HG03432 (cell line): ENCODE results near the gene ARL3.
"Not testable (repeated sequence)": the region's sequence is repeated elsewhere in the genome, so short reads cannot be mapped to it uniquely, and the experiment has no call there.

Experiments
- ATAC-seq: cut with Tn5 transposase; IDR thresholded peaks from one replicate; pipeline ENCODE4 v1.9.1; 2021; ENCODE audit warnings: mild to moderate bottlenecking, moderate library complexity; ENCODE audit not compliant: unreplicated experiment

ARL3 gene

DNA sequence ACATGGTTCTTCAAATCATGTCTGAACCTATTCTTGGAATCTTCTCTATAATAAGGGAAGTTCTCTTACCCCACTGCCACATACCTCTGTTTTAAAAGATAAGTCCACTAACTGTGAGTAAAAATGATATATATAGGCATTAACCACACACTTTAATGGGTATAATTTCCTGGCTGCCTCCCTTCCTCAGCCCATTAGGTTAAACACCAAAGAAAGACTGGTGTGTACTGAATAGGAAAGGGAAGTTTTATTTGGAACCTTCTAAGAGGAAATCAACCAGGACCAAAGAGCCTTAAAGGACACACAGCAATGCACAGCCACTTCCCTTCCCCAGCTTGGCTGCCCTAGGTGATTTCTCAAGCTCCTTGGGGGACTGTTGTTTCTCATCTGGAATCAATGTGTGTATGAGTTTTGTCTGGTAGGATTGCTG lies 24.5 kb upstream of the ARL3 start:
- ATAC-seq, result no peak

DNA sequence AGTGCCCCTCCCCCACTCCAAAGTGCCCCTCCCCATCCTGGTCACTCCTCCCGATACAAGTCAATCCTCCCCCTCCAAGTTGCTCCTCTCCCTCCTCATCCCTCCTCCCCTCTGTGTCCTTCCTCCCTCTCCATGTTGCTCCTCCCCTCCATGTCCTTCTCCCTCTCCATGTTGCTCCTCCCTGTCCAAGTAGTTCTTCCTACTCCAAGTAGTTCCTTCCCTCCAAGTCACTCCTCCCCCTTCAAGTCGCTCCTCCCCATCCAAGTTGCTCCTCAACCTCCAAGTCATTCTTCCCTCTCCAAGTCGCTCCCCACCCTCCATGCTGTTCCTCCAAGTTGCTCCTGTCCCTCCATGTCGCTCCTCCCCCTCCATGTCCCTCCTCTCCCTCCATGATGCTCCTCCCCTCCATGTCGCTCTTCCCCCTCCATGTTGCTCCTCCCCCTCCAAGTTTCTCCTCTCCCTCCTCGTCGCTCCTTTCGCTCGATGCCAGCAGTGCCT lies 20.9 kb upstream of the ARL3 start:
- ATAC-seq, result no peak

DNA sequence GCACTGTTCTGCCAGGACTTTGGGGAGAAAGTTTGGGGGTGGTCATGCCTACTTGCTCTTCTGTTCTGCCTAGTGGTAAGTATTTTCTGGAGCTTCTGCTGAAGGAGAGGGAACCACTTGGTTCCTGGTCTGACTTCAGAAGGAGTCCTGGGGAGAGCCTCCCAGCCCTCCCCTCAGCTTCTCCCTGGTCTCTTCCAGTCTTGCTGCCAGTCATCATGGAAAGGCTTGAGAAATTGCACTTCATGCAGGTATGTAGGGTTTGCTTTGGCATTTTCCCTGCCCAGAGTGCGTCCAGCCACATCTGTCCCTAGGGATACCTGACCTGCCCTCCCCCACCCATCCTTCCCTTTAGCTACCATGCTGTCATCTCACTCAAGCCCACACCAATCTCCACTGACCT lies 18.5 kb upstream of the ARL3 start:
- ATAC-seq, result no peak

DNA sequence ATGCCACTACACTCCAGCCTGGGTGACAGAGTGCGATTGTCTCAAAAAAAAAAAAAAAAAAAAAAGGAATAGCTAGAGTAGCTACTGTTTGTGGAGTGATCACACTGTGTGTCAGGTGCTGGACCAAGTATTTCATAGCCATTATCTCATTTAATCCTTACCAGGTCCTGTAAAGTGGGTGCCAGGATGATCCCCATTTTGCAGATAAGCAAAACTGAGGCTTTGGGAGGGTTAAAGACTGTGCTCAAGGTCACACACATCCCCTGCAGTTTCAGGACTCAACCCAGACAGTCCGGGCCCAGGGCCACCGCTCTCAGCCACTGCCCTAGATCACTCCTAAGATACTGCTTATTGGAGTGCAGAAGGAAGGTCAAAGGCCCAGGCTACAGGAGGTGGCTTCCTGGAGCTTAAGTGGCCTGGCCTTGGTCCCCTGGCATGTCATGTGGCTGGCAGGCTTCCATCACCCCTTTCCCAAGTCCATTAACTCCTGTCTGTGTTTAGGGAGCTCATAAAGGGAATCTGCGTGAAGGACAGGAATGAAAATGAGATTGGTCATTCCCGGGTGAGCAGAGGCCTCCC lies 17.1 kb upstream of the ARL3 start:
- ATAC-seq, result no peak

DNA sequence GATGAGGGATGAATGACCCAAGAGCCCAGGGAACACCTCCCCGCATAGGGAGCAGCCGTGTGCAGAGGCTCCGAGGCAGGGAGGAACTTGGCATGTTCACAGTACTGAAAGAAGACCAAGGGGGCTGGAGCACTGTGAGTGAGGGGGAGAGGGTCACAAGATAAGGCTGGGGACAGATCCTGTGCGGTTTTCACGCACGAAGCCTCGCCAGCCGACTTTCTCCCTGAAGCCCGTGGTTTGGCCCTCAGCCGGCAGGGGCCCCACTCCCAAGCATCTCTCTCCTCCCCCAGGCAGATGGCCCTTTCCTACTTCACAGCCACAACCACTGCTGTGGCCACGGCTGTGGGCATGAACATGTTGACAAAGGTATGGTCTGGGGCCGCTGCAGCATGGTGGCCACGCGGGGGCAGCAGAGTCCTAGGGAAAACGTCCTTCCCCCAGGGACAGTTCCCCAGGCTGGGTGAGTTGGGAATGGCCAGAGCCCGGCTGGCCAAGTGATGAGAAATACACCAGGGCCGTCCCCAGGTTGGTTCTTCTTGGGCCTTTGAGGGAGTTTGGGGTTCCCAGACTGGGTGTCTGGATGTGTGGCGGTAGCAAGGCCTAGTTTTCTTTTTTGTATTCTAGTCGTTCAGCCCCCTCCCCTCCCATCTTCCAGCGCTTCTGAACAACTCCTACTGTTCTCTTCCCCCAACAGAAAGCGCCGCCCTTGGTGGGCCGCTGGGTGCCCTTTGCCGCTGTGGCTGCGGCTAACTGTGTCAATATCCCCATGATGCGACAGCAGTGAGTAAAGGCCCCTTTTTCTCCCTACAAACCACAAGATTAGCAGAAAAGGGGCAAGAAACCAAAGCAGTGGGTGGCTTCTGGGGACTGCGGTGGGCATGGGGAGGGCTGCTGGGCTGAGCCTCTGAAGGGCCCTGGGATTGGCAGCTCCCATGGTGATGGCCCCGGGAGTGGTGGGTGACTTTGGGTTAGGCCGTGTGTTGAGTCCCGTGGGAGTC lies 15.1 kb upstream of the ARL3 start:
- ATAC-seq, result no peak

DNA sequence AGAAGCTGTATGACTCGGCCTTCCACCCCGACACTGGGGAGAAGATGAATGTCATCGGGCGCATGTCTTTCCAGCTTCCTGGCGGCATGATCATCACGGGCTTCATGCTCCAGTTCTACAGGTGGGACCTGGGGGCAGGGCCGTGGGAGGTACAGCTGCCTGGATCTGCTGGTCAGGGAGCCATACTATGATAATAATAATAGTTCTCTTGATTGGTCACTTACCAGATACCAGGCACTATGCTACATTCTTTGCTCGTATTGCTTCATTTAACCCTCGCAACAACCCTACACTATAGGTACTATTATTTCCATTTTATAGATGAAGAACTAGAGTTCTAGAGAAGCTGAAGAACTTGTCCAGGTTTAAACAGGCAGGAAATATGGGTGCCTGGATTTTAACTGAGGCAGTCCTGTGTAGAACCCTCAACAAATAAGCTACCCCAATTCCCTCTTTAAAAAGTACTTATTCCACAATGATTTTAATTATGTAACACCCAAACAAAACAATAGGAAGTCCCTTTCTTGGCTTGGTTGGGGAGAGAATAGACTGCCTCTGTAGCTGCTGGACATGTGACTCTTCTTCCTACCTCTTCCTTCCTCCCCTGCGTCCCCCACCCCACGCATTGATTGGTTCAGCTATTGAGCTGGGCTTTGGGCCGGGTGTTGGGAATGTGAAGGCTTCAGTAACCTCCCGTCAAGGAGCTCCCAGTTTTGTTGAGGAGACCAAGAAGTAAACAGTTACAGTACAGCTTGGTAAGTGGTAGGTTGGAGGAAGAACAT lies 13.0 kb upstream of the ARL3 start:
- no peak for ATAC-seq

DNA sequence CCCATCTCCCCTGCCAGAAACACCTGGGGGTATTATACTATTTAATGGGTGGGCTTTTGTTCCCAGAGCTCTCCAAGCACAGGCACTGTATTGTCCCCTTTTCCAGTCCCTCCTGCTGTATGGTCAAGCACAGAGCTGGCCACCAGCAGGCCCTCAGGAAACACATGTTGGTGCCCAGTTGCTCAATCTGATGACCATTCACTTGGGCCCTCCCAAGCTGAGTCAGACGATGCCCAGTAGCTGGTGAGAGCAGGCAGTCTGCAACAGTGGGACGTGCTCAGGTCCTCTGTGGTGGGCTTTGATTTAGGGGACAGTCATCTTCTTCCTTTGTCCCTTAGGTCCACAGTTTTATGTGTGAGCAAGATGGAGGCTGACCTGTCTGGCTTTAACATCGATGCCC lies 12.1 kb upstream of the ARL3 start:
- ATAC-seq, result no peak

DNA sequence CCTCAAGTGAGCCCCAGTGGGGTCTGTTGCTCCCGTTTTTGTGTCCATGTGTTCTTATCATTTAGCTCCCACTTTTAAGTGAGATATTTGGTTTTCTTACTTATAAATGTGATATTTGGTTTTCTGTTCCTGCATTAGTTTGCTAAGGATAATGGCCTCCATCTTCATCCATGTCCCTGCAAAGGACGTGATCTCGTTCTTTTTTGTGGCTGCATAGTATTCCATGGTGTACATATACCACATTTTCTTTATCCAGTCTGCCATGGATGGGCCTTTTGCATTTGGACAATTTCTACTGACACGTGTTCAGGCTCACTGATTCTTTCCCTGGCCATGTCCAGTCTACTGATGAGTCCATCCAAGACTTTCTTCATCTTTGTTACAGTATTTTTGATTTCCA lies 9.8 kb upstream of the ARL3 start:
- ATAC-seq, result no peak

DNA sequence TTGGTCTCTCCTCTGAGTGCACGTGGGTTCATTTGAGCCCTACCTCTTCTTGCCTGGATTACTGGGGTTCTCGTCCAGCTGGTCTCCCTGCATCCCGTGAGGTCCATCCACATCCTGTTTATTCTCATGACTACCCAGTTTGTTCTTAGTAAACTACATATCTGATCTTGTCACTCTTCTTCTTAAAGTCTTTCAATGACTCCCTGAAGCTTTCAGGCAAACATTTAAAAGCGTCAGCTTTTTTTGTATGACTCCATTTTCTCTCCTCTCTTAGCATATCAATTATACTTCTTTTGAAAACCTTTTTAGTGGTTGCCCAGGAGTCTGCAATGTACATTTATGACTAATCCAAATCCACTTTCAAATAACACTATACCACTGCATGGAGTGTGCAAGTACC lies 7.8 kb upstream of the ARL3 start:
- no peak for ATAC-seq

DNA sequence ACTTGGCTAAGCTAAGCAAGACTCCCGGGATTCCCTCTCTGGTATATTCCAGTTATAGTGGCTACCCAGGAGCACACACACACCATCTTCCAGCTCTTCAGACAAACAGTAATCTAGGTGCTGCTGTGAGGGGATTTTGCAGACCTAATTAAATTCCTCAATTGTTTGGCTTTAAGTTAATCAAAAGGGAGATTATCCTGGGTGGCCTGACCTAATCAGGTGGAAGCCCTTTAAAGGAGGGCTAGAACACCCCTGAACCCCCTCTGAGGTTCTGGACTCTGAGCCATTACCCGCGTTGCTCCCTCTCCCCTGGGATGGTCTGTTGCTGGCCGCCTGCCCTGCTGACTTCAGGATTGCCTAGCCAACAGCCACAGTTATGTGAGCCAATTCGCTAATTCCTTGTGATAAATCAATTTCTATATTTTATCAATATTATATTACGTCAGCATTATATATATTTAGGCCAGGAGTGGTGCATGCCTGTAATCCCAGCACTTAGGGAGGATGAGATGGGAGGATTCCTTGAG lies 6.6 kb upstream of the ARL3 start:
- ATAC-seq, result no peak

DNA sequence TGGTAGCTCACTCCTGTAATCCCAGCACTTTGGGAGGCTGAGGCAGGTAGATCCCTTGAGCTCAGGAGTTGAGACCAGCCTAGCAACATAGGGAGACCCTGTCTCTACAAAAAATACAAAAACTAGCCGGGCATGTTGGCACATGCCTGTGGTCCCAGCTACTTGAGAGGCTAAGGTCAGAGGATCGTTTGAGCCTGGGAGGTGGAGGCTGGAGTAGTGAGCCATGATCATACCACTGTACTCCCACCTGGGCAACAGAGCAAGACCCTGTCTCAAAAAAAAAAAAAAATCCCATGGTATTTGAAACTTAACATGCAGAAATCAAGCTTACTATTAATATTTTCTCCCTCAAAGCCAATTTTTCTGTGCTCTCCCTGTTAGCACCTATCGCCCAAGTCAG lies 6.1 kb upstream of the ARL3 start:
- no peak for ATAC-seq

DNA sequence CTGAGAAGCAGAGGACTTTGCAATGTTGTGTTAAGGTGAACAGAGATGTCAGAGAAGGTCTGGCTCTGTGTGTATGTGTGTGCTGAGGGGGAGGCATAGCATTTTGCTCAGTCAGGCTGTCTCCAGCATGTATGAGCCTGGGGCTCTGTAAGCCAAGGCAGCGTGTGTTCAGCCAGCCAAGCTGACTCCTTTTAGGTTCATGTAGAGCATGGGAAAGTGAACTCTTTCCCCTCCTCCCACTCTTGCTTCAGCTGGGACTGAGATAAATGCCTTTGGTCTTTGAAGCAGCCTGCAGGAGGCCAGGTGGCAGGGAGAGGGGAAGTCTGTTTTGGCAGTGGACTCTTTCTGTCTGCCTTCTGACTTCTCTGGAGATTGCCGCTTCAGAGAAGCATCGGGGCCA lies 4.0 kb upstream of the ARL3 start:
- ATAC-seq, result no peak

DNA sequence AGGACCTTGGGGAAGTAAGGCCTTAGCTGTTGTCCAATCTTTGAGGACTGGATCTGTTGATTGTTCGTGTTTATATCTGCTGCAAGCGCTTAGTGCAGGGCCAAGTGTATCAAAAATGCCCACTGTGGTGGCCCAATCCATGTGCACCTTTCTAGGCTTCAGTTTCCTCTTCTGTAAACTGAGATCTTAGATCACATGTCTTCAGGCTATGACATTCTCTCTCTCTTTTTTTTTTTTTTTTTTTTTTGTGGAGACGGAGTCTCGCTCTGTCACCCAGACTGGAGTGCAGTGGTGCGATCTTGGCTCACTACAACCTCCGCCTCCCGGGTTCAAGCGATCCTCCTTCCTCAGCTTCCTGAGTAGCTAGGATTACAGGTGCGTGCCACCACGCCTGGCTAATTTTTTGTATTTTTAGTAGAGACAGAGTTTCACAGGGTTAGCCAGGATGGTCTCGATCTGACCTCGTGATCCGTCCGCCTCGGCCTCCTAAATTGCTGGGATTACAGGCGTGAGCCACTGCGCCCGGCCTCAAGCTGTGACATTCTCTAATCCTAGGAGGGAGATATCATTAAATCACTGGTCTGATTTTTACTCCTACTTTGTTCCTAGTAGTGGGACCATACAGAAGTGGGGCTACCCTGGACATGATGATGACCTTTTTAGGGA lies 2.8 kb upstream of the ARL3 start:
- not testable (repeated sequence) for ATAC-seq

DNA sequence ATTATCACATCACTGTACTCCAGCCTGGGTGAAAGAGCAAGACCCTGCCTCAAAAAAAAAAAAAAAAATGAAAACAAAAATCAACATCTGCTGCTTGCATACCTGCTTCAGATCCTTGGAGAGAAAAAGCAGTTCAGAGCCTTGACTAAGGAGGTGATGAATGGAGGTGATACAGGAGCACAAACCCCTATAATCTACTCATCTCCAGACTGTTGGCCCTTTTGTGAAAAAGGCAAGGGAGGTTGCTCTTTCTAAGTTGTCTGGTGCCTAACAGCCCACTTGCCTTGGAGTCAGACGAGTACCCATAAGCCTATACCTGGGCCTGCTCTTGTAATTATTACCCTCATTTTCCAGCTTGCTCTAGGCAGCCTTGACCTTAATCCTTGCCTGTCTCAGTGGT lies 1.7 kb upstream of the ARL3 start:
- no peak for ATAC-seq

DNA sequence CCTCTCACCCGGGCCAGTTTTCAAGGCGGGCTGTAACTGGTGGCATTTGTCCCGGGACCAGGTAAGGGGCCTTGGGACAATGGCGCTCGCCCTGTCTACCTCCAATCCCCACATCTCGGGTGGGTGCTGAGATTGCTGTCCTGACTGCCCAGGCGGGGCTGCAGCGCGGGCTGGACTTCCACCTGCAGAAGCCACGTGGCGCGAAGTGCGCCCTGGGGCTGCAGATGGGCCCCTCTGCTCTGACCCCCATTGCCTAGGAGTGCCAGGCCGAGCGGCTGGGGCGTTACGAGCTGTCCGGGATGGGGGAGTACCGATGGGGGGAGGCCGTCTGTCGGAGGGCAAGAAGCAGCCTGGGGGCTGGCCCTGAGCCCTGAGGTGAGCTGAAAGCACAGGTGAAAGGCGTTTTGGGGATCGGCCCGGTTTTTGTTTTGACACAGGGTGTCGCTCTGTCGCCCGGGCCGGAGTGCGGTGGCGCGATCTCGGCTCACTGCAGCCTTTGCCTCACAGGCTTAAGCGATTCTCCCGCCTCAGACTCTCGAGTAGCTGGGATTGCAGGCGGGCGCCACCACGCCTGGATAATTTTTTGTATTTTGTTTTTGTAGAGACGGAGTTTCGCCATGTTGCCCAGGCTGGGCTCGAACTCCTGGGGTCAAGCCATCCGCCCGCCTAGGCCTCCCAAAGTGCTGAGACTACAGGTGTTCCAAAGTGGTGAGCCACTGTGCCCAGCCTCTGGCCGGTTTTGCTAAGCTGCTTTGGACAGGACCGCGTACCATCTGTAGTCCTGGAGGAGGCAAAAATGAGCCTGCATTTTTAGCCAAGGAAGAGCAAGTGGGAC lies 641 bp upstream of the ARL3 start, which contains the start of gene SFXN2:
Gene SFXN2, plus strand, starts transcription at position 16 of the 835 bp plus-strand sequence. CDS start 12,001 bp downstream, outside the sequence.
- ATAC-seq, result peak; percentile 24

DNA sequence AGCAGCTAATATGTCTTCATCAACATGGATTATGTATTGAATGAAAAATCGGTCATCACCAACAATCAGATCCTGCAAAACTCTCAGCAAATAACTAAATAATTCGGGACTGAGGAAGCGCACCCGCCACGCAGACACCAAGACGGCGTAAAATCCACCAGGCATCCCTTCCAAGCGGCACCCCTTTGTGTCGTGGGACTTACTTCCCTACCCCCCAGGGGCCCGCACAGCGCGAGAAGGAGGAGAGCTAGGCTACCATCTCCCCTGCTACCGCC lies 721 bp downstream of the ARL3 start:
- ATAC-seq, result no peak

DNA sequence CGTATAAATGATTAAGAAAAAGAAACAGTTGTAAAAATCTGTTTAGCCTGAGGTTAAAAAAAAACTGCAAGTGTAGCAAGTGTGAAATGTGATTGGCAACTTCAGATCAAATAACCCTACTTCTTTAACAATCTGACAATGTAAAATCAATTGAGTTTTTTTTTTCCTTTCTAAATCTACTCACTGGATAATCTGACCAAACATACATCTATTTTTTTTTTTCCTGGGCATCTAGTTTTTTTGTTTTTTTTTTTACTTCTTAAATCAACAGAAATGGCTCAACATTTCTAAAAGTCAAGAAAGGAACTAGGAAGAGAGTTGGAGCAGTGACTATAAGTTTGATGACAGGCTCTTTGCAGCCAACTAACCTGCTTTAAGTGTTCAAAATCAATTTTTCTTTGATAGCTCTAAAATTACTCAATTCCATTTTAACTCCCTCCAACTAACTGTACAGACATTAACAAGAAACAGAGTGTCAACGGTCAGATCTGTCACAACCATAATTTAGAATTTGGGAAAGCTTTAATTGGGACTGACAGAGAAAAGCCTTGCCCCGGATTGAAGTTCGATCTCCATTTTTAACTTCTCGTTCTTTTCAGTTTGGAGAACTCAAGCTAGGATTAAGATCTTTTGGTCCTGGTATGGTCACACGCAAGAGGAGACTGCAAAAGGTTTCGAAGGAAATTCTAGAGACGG lies 1.2 kb downstream of the ARL3 start:
- no peak for ATAC-seq

DNA sequence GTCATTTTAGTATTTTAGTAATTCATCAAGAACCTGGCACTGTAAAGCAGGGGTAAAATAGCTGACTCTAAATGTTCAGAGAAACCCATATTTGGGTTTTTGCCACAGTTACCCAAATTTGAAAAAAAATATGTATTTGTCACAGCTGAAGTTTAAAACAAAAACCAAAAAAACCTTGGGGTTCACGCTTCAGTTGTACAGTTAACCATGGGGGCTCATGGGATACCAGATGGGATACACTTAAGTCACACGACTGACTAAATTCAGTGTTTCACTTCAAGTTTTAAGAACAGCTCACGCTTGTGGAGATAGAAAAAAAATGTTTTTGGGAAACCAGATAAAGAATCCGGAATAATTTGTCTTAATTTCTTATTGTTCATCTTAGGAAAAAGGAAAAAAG lies 2.1 kb downstream of the ARL3 start:
- ATAC-seq, result no peak

DNA sequence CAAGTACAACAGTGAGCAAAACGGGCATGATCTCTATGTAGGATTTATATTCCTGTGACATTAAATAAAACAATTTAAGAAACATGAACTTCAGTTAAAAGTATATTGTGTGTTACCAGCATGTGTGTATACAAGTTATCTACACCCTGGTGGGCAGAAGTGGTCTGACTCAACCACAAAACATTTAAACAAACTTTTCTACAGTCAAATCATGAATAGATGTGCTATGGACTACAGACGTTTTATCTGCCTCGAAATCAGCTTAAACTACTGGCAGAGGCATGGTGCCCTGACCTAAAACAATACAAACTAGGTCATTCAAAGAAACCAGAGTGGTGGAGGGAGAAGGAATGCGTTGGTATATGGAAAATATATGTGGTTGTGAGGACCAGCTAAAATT lies 3.6 kb downstream of the ARL3 start:
- no peak for ATAC-seq
